ENCODE results near the gene STK11IP.

STK11IP gene

GRCh38 chr2:219562049-219563020 is 35.3 kb upstream of the STK11IP start:
- no peak for DNase-seq (ENCODE audit: low read depth)

- no peak for DNase-seq (ENCODE audit: low read depth)
These were observed 34.3 kb upstream of the STK11IP start for GRCh38 chr2:219563271-219563928.

DNA sequence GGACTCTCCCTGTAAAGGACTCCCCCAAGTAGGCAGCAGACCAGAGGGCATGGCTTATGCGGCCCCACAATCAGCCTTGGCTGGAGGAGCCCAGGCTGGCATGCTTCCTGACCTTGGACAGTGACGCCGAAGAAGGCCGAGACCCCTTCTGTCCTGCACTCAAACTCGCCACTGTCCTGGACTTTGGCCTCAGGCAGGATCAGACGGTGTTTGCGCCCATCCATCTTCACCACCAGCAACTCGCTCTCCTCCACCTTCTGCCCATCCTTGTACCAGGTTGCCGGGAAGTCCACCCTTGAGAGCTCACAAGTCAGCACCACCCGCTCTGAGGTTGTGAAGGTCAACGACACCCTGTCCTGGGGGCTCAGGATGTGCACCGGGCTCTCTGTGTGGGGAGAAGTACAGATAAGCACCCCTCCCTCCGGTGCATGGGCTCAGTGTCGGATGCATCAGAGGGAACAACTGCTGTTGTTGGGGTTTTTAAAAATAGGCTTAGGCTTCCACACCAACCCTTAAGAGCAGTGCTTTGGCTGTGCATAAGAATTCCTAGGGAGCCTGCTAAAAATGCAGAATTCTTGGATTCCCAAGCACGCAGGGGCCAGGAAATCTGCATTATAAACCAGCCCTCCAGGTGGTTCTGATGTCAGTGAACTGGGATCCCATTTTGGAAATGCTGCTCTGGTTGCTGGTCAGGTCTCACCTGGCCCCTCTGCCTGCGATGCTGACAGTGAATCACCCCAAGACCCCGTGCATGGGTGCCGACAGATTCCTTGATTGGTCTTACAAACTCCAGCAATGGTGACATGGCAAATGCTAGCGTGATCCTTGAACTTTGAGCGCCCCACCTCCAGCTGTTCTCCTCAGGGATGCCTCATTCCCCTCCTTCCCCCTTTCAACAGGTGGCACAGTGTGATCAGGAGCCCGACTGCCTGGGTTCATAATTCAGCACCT is 32.3 kb upstream of the STK11IP start:
- no peak for DNase-seq (ENCODE audit: low read depth)

- DNase-seq (ENCODE audit: low read depth) = no peak
These were observed 31.0 kb upstream of the STK11IP start for GRCh38 chr2:219566640-219567039.

DNA sequence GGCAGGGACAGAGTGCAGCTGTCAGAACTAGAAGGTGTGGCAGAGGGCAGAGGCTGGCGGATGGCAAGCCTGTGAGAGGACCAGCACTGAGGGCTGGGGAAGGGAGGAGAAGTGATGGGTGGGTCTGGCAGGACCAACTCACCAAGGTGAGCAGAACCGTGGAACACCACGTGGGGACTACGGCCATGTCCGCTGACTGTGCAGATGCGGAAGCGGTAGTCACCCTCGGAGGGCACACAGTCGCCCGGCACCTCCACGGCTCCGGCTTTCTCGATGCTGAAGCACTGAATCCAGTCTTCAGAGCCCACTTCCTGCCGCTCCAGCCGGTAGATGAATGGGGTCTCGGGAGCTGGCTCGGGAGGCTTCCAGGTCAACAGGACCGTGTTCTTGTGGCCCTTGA is 30.5 kb upstream of the STK11IP start:
- no peak for DNase-seq (ENCODE audit: low read depth)

DNA sequence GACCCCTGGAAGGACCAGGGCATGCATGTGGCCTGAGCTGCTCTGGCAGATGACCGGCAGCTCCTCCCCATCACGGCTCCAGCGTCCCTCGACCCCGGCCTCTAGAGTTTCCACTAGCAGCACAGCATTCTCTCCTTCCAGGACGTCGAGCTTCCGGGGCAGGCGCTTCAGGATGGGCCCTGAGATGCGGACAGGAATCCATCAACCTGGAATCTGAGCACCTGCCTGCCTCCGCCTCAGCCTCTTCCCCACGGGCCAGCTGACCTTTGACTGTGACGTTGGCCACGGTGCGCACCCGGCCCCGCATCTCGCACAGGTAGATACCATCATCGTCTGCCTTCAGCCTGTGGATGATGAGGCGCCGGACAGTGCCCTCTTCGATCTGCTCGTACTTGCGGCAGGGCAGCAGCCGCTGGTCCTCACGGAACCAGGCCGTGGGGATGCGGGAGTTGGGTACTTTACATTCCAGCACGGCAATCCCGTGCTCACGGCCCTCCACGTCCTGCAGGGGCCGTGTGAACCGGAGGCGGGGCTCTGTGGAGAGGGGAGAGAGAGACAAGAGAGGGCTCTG is 29.8 kb upstream of the STK11IP start:
- no peak for DNase-seq (ENCODE audit: low read depth)

GRCh38 chr2:219569041-219569440 is 28.6 kb upstream of the STK11IP start:
- no peak for DNase-seq (ENCODE audit: low read depth)

DNA sequence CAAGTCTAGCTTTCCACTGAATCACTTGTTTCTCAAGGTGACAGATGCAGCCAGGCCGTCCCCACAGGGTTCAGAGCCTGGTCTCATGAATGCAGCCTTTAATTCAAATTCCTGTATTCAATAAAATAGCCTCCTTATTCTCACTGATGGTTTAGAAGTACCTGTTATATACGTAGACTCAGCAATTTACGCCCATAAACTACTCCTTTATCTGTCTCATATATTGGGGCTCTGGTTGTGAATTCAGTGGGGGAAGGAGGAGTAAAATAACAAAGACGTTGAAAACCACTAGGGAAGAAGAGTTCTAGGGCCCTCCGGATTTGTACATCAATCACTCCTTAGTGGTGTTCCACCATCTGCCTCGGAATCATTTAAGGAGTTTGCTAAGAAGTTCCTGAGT is 28.0 kb upstream of the STK11IP start:
- DNase-seq (ENCODE audit: low read depth) = no peak

DNA sequence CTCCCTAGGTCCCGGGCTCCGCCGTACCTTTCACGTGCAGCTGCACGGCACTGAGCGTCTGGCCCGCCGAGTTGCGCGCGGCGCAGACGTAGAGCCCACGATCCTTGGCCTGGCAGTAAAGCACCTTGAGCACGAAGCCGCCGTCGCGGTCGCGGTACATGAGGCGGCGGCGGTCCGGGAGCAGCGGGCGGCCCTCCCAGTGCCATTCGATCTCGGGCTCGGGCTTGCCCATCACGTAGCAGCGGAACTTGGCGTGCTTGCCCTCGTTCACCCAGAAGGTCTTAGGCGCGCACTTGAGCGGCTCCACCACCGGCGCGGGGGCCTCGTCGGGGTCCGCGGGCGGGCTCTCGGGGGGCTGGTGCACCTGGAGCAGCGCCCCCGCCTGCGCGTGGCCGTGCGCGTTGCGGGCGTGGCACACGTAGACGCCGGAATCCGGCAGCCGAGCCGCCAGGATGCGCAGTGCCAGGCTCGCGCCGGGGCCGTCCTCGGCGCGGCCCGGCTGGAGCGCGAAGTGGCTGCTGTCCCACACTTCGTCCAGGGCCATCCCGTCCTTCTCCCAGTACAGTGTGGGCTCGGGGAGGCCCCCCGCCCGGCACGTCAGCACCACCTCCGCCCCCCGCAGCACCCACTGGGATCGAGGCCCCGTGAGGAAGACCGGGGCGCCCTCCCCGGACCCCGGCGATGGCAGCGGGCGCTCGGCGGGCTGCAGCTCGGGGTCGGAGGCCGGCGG is 27.3 kb upstream of the STK11IP start:
- DNase-seq (ENCODE audit: low read depth) = no peak

- no peak for DNase-seq (ENCODE audit: low read depth)
These were observed 26.7 kb upstream of the STK11IP start for GRCh38 chr2:219570924-219571310.

GRCh38 chr2:219571311-219572236 is 26.1 kb upstream of the STK11IP start, which contains the start of gene OBSL1:
Gene OBSL1 (minus strand): TSS chr2:219571539. CDS start chr2:219571232, 307 bp downstream.
- no peak for DNase-seq (ENCODE audit: low read depth)

DNA sequence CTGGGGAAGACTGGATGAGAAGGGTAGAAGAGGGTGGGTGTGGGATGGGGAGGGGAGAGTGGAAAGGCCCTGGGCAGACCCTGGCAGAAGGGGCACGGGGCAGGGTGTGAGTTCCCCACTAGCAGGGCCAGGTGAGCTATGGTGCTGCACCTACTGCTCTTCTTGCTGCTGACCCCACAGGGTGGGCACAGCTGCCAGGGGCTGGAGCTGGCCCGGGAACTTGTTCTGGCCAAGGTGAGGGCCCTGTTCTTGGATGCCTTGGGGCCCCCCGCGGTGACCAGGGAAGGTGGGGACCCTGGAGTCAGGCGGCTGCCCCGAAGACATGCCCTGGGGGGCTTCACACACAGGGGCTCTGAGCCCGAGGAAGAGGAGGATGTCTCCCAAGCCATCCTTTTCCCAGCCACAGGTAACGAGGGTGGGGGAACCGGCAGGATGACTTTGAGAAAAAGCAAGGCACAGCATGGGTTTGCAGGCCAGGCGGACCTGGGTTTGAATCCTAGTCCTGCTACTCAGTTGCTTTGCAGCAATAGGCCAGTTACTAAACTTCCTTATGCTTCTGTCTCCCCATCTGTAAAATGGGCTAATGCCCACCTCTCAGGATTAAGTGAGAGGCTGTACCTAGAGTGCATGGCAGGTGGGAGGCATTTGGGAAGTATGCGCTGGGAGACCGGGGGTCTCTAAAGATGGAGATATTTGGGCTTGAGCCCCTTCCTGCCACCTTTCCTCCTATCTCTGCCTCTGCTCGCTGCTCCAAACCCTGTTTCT is 25.2 kb upstream of the STK11IP start, which contains the start of gene INHA:
Gene INHA, plus strand, starts transcription at position 74 of the 765 bp plus-strand sequence. Its CDS starts 65 bp downstream, at position 139.
- DNase-seq (ENCODE audit: low read depth) = no peak

DNA sequence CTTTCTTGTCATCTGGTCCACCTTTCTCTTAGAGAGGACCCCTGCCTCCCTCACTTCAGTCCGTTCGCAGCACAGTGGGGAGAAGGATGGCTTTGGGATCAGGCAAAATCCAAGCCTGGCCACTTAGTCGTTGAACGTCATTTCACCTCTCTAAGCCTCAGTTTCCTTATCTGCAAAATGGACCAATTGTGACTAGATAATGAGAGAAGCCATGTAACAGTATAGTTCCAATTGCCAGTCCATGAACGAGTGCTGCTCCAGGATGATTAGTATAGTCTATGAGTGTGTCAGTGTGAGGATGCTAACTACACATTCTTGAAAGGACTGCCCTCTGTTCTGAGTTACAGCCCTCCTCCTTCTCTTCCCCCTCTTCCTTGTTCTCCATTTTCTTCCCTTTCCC is 24.5 kb upstream of the STK11IP start:
- DNase-seq (ENCODE audit: low read depth) = no peak

DNA sequence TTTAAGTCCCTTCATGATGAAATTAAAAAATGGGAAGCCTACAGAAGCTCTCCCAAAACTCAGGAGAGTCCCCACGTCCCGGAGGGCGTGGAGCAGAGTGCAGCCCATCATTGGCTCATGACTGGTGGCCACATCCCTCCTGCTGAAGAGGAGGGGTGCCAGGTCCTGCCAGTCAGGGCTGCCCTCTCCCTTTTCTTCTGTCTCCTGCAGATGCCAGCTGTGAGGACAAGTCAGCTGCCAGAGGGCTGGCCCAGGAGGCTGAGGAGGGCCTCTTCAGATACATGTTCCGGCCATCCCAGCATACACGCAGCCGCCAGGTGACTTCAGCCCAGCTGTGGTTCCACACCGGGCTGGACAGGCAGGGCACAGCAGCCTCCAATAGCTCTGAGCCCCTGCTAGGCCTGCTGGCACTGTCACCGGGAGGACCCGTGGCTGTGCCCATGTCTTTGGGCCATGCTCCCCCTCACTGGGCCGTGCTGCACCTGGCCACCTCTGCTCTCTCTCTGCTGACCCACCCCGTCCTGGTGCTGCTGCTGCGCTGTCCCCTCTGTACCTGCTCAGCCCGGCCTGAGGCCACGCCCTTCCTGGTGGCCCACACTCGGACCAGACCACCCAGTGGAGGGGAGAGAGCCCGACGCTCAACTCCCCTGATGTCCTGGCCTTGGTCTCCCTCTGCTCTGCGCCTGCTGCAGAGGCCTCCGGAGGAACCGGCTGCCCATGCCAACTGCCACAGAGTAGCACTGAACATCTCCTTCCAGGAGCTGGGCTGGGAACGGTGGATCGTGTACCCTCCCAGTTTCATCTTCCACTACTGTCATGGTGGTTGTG is 23.0 kb upstream of the STK11IP start:
- DNase-seq (ENCODE audit: low read depth) = no peak

- DNase-seq (ENCODE audit: low read depth) = no peak
These were observed 21.8 kb upstream of the STK11IP start for GRCh38 chr2:219575566-219576504.

DNA sequence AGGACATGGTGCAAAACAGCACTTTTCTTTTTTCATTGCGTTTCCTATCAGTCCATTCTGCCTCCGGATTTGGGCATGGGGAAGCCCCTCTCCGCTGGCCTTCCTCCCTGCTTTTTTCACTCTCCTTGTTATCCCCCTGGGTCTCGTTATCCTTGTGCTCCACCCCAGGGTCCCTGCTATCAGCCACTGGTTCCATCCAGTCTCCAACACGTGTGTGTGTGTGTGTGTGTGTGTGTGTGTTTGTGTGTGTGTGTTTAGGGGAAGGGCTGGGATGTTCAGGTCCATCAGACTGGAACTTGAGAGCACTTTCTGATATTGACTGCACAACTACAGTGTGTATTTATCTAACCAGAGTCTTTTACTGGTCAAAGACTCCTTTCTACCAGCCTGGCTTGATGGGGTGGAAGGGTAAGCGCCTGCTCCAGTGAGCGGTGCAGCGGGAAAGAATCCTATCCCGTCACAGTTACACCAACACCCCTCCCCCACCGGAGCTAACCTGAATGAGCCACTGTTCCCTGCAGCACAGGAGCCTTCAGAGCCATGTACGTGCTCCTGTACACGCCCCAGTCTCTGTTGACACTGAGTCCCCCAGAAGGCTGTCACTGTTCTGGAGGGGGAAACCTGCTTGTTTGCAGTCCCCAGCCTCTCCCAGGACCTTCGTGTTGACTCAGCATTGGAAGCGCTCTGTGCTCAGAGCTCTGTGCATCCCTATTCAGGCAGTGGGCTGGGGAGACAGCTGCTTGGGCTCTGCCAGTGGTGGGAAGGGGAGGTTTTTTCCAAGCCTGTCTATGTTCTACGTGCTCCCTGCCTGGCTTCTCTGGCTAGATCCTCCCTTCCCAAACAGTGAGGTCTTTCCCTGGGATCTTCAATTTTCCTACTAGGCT is 20.9 kb upstream of the STK11IP start:
- DNase-seq (ENCODE audit: low read depth) = no peak
